ENCODE measurements around the gene TENM4. TPM values are rescaled to one million over a fixed set of nuclear protein-coding genes. Genes with fewer than 3 reads are reported as not detected.

The TENM4 gene
- polyA plus RNA-seq, 1 of the 3 experiments (the other 2 are of a cell fraction) = 16.7 TPM

GRCh38 chr11:79329561-79329960 is 111.3 kb downstream of the TENM4 start:
- Histone ChIP-seq H3K27ac (ENCODE audit: low read depth in 2 of 2, low read length in 1 of 2) (no peak overlapping the region), H3K9ac (no peak overlapping the region), H3K9me2 (no peaks in the 10 kb centered on the region), H3K9me3 (no peaks in the 10 kb centered on the region), H3K4me2 (no peak overlapping the region), H3K36me3 (replicated peaks in 1 of 2; ENCODE audit: control insufficient read depth in 1 of 2, insufficient read depth in 2 of 2, low read length in 1 of 2) (no peaks in the 10 kb centered on the region), H3K79me2 (ENCODE audit: insufficient read depth) (no peaks in the 10 kb centered on the region), H3K4me1 (ENCODE audit: control insufficient read depth in 1 of 2, insufficient read depth in 2 of 2, low read depth in 1 of 2, low read length in 1 of 2) (peaks cover 0 to 19% of the 10 kb centered on the region in 2 experiments; a peak in 2 of 4 replicates), H3K4me3 (ENCODE audit: low read depth in 2 of 2, low read length in 1 of 2) (no peak overlapping the region), H3K27me3 (ENCODE audit: insufficient read depth) (no peaks in the 10 kb centered on the region), H4K20me1 (ENCODE audit: insufficient read depth) (peaks cover 29% of the 10 kb centered on the region), H3F3A (replicated peaks; ENCODE audit: insufficient read depth) (no peaks in the 10 kb centered on the region), H2AFZ (ENCODE audit: low read depth) (no peak overlapping the region)
- CTCF ChIA-PET = no interaction called here
- no peak for DNase-seq
- 74% methylated on average over 6 of the region's 6 CpGs for WGBS (ENCODE audit: low lambda C conversion rate)
- TF ChIP-seq FOXJ3 (CRISPR knock-in tag; IDR thresholded peaks at IDR 0.05) (no peak), MEF2A (IDR thresholded peaks at IDR 0.05; ENCODE audit: borderline replicate concordance, low read depth) (no peak), EP300 (IDR thresholded peaks at IDR 0.05; ENCODE audit: borderline replicate concordance in 1 of 2, low read depth in 1 of 2, low read length in 1 of 2) (no peak), SMC3 (IDR thresholded peaks at IDR 0.05; ENCODE audit: low read depth, low read length) (no peak), MAX (IDR thresholded peaks at IDR 0.05; ENCODE audit: low read depth) (no peak), REST (IDR thresholded peaks at IDR 0.05; ENCODE audit: low read depth, low read length) (no peak), RXRA (IDR thresholded peaks at IDR 0.05; ENCODE audit: borderline replicate concordance, low read depth) (no peak), RCOR1 (IDR thresholded peaks at IDR 0.05; ENCODE audit: low read length) (no peak), GABPA (IDR thresholded peaks at IDR 0.05; ENCODE audit: low read depth) (no peak), FOSL2 (IDR thresholded peaks at IDR 0.05; ENCODE audit: borderline replicate concordance, low read depth) (no peak), TEAD4 (IDR thresholded peaks at IDR 0.05; ENCODE audit: borderline replicate concordance, insufficient read depth) (no peak), CHD2 (IDR thresholded peaks at IDR 0.05; ENCODE audit: low read length, partially characterized antibody) (no peak)
- TF ChIP-seq, protein P1, sequence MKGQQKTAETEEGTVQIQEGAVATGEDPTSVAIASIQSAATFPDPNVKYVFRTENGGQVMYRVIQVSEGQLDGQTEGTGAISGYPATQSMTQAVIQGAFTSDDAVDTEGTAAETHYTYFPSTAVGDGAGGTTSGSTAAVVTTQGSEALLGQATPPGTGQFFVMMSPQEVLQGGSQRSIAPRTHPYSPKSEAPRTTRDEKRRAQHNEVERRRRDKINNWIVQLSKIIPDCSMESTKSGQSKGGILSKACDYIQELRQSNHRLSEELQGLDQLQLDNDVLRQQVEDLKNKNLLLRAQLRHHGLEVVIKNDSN (IDR thresholded peaks at IDR 0.05; ENCODE audit: borderline replicate concordance, low read depth) = no peak
- TF ChIP-seq, protein P2, sequence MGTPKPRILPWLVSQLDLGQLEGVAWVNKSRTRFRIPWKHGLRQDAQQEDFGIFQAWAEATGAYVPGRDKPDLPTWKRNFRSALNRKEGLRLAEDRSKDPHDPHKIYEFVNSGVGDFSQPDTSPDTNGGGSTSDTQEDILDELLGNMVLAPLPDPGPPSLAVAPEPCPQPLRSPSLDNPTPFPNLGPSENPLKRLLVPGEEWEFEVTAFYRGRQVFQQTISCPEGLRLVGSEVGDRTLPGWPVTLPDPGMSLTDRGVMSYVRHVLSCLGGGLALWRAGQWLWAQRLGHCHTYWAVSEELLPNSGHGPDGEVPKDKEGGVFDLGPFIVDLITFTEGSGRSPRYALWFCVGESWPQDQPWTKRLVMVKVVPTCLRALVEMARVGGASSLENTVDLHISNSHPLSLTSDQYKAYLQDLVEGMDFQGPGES (IDR thresholded peaks at IDR 0.05; ENCODE audit: low read depth, low read length) = no peak
- TF ChIP-seq, protein P3, sequence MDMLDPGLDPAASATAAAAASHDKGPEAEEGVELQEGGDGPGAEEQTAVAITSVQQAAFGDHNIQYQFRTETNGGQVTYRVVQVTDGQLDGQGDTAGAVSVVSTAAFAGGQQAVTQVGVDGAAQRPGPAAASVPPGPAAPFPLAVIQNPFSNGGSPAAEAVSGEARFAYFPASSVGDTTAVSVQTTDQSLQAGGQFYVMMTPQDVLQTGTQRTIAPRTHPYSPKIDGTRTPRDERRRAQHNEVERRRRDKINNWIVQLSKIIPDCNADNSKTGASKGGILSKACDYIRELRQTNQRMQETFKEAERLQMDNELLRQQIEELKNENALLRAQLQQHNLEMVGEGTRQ (IDR thresholded peaks at IDR 0.05; ENCODE audit: borderline replicate concordance, low read depth, low read length) = no peak
- POLR2A ChIA-PET = no interaction called here

Measured in SK-N-SH (cell line).